H1 (cell line): ENCODE data around the gene GNAO1. TPM values are rescaled to one million over a fixed set of nuclear protein-coding genes. Genes with fewer than 3 reads are reported as not detected.

Experiments
- JUND ChIP-seq: IDR thresholded peaks from 2 replicates; pipeline ENCODE4 v1.6.1; 2011; ENCODE audit warnings: mild to moderate bottlenecking, improper control_type of control experiment, low read length
- RBBP5 ChIP-seq: IDR thresholded peaks from 2 replicates; pipeline ENCODE4 v1.7.1; 2012; ENCODE audit warnings: low read depth, mild to moderate bottlenecking, inconsistent platforms, low read length, moderate library complexity, borderline replicate concordance
- RFX5 ChIP-seq: IDR thresholded peaks from 2 replicates; pipeline ENCODE4 v1.6.1; 2011; ENCODE audit warnings: low read depth, low read length, improper control_type of control experiment, borderline replicate concordance
- RXRA ChIP-seq: IDR thresholded peaks from 2 replicates; pipeline ENCODE4 v1.6.1; 2011; ENCODE audit warnings: low read depth, mild to moderate bottlenecking, low read length, moderate library complexity; ENCODE audit not compliant: insufficient read depth
- SIN3A ChIP-seq, 2 experiments: IDR thresholded peaks in 1 of 2; conservative IDR thresholded peaks in 1 of 2; 2 replicates each; pipeline ENCODE4 v1.6.1; 2011 to 2012; ENCODE audit warnings: low read length in 2 of 2, improper control_type of control experiment in 1 of 2, low read depth in 1 of 2, mild to moderate bottlenecking in 1 of 2
- TAF1 ChIP-seq: IDR thresholded peaks from 2 replicates; pipeline ENCODE4 v1.6.1; 2011; ENCODE audit warnings: mild to moderate bottlenecking, low read depth, low read length
- YY1 ChIP-seq: IDR thresholded peaks from 2 replicates; pipeline ENCODE4 v1.6.1; 2011; ENCODE audit warnings: low read depth, mild to moderate bottlenecking, low read length
- ZNF274 ChIP-seq: IDR thresholded peaks from 2 replicates; pipeline ENCODE4 v1.7.0; 2012; ENCODE audit warnings: low read length, borderline replicate concordance; ENCODE audit errors: extremely low read depth
- polyA plus RNA-seq, 7 experiments: library from polyadenylated mRNA; depleted of rRNA in 3 of 7; stranded (reverse) in 5 of 7; unstranded in 2 of 7; fragments of >200 nt in 5 of 7; fragments of 200-250 nt in 2 of 7; gene quantifications; 1 replicate in 5 of 7; 2 replicates in 1 of 7; 4 replicates in 1 of 7; pipeline versions ENCODE4 v1.2.1 to v1.2.3, GENCODE V29; 2011 to 2013; ENCODE audit warnings: missing spikeins in 2 of 7, mixed read lengths in 2 of 7
- total RNA-seq: library from RNA; stranded (reverse); fragmentation: NEBNext Ultra II Directional; extraction: Animal tissue kit (Norgen Biotek cat#: 25700); gene quantifications from 2 replicates; pipeline ENCODE4 v1.2.1, GENCODE V29; 2021
- TF ChIP-seq, protein P1 (sequence below): fragments of 300-600 bp; sonication (generic); IDR thresholded peaks from 2 replicates; pipeline ENCODE4 v1.7.1; 2012; ENCODE audit warnings: low read length, moderate library complexity, mild to moderate bottlenecking, inconsistent platforms; ENCODE audit not compliant: insufficient replicate concordance

The GNAO1 gene
- total and polyA plus RNA-seq, 2 of the 8 experiments (the other 6 are each of a cell fraction or from before 2014, with no cell fraction given) = 6.7 to 34.4 TPM

DNA sequence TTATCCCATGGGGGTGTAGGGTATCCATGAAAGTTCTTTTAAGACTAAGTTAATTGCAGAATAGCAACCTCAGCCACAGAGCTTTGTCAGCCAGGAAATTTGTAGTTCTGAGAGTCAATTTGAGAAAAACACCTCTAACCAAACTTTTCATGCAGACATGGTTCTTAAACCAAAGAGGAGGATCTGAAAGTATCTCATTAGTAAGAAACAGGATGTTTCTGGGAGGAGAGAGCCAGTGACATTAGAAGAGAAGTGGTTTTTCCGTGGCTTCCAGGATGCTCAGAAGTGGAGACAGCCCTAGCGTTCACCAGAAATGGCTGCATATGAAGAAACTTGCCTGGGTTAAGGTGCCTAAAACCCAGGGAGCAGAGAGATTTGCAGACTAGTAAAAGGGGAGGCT lies 7.9 kb downstream of the GNAO1 start (continued):
- TF ChIP-seq, protein P1, sequence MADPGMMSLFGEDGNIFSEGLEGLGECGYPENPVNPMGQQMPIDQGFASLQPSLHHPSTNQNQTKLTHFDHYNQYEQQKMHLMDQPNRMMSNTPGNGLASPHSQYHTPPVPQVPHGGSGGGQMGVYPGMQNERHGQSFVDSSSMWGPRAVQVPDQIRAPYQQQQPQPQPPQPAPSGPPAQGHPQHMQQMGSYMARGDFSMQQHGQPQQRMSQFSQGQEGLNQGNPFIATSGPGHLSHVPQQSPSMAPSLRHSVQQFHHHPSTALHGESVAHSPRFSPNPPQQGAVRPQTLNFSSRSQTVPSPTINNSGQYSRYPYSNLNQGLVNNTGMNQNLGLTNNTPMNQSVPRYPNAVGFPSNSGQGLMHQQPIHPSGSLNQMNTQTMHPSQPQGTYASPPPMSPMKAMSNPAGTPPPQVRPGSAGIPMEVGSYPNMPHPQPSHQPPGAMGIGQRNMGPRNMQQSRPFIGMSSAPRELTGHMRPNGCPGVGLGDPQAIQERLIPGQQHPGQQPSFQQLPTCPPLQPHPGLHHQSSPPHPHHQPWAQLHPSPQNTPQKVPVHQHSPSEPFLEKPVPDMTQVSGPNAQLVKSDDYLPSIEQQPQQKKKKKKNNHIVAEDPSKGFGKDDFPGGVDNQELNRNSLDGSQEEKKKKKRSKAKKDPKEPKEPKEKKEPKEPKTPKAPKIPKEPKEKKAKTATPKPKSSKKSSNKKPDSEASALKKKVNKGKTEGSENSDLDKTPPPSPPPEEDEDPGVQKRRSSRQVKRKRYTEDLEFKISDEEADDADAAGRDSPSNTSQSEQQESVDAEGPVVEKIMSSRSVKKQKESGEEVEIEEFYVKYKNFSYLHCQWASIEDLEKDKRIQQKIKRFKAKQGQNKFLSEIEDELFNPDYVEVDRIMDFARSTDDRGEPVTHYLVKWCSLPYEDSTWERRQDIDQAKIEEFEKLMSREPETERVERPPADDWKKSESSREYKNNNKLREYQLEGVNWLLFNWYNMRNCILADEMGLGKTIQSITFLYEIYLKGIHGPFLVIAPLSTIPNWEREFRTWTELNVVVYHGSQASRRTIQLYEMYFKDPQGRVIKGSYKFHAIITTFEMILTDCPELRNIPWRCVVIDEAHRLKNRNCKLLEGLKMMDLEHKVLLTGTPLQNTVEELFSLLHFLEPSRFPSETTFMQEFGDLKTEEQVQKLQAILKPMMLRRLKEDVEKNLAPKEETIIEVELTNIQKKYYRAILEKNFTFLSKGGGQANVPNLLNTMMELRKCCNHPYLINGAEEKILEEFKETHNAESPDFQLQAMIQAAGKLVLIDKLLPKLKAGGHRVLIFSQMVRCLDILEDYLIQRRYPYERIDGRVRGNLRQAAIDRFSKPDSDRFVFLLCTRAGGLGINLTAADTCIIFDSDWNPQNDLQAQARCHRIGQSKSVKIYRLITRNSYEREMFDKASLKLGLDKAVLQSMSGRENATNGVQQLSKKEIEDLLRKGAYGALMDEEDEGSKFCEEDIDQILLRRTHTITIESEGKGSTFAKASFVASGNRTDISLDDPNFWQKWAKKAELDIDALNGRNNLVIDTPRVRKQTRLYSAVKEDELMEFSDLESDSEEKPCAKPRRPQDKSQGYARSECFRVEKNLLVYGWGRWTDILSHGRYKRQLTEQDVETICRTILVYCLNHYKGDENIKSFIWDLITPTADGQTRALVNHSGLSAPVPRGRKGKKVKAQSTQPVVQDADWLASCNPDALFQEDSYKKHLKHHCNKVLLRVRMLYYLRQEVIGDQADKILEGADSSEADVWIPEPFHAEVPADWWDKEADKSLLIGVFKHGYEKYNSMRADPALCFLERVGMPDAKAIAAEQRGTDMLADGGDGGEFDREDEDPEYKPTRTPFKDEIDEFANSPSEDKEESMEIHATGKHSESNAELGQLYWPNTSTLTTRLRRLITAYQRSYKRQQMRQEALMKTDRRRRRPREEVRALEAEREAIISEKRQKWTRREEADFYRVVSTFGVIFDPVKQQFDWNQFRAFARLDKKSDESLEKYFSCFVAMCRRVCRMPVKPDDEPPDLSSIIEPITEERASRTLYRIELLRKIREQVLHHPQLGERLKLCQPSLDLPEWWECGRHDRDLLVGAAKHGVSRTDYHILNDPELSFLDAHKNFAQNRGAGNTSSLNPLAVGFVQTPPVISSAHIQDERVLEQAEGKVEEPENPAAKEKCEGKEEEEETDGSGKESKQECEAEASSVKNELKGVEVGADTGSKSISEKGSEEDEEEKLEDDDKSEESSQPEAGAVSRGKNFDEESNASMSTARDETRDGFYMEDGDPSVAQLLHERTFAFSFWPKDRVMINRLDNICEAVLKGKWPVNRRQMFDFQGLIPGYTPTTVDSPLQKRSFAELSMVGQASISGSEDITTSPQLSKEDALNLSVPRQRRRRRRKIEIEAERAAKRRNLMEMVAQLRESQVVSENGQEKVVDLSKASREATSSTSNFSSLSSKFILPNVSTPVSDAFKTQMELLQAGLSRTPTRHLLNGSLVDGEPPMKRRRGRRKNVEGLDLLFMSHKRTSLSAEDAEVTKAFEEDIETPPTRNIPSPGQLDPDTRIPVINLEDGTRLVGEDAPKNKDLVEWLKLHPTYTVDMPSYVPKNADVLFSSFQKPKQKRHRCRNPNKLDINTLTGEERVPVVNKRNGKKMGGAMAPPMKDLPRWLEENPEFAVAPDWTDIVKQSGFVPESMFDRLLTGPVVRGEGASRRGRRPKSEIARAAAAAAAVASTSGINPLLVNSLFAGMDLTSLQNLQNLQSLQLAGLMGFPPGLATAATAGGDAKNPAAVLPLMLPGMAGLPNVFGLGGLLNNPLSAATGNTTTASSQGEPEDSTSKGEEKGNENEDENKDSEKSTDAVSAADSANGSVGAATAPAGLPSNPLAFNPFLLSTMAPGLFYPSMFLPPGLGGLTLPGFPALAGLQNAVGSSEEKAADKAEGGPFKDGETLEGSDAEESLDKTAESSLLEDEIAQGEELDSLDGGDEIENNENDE = no peak
- no peak for TF ChIP-seq JUND
- TF ChIP-seq RXRA = no peak
- TF ChIP-seq RBBP5 = no peak
- no peak for TF ChIP-seq TAF1
- no peak for TF ChIP-seq SIN3A (conservative IDR thresholded peaks at IDR 0.05 in 1 of 2, IDR thresholded peaks at IDR 0.05 in 1 of 2; ENCODE audit: low read depth in 1 of 2, low read length in 2 of 2)
- no peak for TF ChIP-seq YY1
- TF ChIP-seq ZNF274 = no peak
- no peak for TF ChIP-seq RFX5
- TF ChIP-seq, all 59 proteins: peak for 0
